ACHN (cell line): ENCODE measurements around the gene PRIMPOL.
"Not testable (repeated sequence)": the region's sequence is repeated elsewhere in the genome, so short reads cannot be mapped to it uniquely, and the experiment has no call there.

Experiments
- DNase-seq: peaks from one replicate; pipeline ENCODE4 v3.0.0-alpha.2; 2015
- in situ Hi-C: cut with HindIII; loops from 2 replicates; pipeline ENCODE4 v1.10.0; 2017; ENCODE audit warnings: low sequenced_read_pairs, low pct_ligation_motif_present, low pct_unique_long_range_greater_than_20kb

The PRIMPOL gene

DNA sequence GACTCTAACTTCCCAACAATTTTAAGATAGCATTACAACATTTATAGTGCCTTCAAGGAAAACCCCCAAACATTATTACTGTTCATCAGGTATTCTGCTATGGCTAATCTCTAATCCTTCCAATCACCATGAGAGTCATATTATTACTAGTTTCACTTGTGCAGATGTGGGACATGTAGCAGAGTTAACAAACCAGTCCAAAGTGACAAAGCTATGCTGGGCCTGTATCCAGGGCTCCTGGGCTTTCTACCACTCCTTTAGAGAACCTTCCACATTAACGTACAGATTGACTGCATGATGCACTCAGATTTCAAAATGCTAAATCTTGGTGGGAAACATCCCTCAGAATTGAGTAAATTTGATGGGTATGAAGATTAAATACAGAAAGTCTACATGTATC lies 16.7 kb upstream of the PRIMPOL start:
- in situ Hi-C loops: no loop called here
- DNase-seq: no peak

DNA sequence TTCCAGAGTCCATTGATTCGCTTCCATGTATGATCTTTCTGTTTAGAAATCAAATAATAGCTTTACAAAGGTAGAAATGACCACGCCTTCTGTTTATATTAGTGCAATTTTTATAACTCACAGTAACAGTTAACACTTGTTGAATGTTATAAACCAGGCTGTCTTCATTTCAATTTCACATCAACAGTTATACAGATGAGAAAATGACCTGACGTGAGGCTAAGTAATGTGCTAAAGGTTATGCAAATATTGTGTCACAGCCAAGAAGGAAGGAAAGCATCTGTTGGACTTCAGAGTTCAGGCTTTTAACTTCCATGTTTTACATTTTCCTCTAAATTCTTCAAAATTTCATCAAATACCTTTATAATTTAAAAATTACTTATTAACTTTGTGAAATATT lies 14.2 kb upstream of the PRIMPOL start:
- in situ Hi-C loops: no loop called here
- DNase-seq: no peak

DNA sequence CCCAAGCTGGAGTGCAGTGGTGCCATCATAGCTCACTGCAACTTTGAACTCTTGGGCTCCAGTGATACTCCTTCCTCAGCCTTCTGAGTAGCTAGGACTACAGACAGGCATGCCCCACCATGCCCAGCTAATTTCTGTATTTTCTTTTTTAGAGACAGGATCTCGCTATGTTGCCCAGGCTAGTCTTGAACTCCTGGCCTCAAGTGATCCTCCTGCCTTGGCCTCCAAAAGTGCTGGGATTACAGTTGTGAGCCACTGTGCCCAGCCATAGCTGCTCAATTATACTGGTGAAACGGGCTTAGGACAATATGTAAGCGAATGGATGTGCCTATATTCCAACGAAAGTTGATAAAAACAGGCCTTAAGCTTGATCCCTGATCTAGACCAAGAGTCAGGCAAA lies 13.4 kb upstream of the PRIMPOL start:
- no peak for DNase-seq
- in situ Hi-C loops: no loop called here

DNA sequence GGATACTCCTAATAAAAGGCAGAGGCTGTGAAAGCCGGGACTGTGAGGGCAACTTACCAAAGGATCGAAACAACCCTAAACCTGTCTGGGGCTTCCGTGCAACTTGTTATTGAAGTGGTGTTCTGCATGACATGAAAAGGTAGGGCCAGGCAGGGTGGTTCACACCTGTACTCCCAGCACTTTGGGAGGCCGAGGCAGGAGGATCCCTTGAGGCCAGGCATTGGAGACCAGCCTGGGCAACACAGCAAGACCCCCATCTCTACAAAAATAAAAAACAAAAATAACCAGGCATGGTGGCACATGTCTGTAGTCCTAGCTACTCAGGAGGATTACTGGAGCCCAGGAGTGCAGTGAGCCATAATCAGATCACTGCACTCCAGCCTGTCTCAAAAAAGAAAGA lies 12.6 kb upstream of the PRIMPOL start:
- no peak for DNase-seq
- in situ Hi-C loops: no loop called here

DNA sequence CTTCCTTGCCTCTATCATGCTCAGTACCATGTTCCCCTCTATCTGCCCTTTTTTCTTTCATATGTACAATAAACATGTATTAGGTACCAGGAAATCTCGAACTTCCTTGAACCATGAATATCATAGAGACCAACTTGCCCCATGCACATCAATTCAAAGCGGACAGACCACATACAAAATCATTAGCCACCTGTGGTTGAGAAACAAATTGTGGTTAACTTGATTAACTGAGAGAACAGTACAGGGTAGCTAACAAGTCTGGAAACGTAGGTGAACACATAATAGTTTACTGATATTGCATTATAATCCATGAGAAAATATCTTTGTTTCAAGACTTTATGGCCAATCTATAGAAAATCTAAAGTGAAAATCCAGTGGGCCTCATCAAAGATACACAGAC lies 8.5 kb upstream of the PRIMPOL start:
- in situ Hi-C loops: no loop called here
- no peak for DNase-seq

DNA sequence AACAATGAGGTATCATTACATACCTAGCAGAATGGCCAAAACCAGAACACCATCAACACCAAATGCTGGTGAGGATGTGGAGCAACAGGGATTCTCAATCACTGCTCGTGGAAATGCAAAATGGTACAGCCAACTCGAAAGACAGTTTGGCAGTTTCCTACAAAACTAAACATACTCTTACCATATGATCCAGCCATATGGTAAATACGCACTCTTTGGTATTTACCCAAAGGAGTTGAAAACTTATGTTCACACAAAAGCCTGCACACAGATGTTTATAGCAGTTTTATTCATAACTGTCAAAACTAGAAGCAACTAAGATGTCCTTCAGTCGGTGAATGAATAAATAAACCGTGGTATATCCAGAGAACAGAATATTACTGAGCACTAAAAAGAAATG lies 8.1 kb upstream of the PRIMPOL start:
- in situ Hi-C loops: no loop called here
- DNase-seq: no peak

DNA sequence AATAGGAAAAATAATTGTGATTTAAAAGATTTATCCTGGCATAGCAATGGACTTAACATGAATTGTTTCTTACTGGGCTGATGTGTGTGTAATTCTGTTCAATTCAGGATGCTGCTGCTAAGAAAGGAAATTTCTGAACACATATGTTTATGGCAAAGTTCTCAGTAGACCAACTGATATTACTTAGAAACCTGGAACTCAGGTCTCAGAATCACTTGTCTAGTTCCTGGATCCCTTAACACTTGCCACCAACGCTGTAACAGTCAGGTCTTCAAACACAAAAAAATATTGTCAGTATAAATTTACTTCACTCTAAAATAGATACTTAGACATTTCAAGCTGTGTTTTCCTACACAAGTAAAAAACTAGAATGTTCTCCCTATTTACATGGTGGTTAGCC lies 5.8 kb upstream of the PRIMPOL start:
- in situ Hi-C loops: no loop called here
- DNase-seq: peak; percentile 7

DNA sequence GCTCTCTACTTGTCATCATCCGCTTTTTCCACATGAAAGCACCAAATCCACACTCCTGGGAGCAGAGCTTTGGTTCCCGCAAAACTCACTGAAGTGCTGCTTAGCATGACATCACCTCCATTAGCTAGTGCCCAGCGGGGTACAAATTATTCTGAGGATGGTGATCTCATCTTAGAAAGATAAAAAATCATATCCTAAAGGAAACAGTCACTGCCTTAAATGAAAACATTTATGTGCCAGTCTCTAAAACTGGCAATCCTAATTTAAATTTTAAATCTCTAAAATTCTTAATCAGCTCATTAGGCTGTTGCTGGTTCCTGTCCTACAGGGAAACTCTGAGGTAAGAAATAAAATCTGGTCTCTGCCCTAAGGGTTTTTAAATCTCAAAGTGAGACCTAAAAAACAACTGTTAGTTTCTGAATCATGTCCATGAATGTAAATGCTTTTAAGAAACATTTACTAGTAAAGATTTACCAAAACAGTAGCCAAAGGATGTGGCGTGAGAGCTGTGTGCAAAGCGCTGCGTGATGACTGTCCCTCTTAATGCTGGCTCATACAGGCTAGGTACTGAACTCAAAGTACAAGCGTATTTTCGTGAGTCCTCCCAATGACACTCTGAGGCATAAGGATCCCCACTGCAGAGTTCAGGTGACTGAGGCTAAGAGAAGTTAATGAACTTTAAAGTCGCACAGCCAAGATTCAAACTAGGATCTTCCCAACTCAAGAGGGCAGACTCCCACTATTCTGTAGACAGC lies 4.8 kb upstream of the PRIMPOL start:
- DNase-seq: peak; percentile 68
- in situ Hi-C loops: no loop called here

DNA sequence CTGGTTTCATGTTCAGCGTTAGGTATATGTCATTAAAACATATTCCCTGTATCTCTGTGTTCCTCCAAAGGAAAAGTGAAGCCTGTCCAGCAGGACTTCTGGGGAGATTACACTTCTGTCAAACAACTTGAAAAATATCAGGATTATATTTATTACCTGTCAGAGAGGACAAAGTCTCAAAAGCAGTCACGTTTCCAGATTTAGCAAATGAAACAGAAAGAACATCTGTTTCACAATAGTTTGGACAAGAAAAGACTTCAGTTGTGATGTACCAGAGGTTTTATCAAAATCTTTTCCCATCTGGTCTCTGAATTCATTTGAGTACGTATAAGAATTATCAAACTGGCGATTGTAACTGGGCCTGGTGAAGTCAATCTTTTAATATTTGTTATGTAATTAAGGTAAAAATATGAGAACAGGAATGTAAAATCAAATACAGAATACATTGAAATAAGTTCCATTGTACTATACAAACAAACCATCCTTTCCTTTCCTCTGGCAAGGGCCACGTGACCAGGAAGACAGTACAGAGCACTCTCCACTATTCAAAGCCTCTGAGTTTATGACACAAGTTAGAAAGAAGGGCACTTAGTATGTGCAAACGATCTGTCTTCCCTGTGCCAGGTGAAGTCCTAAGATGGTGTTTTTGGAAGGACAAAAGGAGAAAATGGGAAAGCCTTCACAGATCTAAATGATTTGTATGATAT lies 3.5 kb upstream of the PRIMPOL start:
- in situ Hi-C loops: no loop called here
- no peak for DNase-seq

DNA sequence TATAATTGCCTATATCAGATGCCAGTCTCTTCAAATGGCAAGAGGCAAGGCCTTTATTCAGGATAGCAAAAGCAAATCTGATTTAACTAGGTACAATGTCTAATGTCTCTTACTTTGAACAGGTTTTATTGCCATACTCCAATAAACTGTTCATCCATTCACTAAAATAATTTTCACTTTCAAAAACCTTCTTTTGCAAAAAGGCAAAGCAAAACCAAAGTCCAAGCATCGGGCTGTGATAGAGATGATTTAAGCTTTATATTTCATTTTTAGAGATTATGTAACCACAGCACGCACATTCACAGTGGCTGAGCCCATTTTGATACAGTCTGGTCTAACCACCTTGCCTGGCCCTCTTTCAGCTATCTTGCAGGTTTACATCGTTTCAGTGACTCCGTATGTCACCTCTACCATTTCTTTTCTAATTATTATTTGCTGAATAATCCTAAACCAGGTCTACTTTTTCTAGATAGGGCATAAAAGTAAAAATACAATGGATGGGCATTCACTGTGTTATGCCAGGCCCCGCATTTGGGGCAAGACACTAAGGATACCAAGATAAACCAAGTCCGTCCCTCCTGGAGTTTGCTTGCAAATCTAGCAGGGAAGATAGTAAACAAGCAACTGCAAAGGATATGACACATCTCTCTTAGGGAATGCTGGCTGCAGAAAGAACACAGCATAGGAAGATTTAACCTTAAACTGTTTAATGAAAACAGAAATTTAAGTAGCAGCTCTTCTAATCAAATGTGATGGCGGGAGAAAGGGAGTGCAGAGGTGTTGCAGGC lies 2.1 kb upstream of the PRIMPOL start:
- DNase-seq: peak; percentile 3
- in situ Hi-C loops: no loop called here

DNA sequence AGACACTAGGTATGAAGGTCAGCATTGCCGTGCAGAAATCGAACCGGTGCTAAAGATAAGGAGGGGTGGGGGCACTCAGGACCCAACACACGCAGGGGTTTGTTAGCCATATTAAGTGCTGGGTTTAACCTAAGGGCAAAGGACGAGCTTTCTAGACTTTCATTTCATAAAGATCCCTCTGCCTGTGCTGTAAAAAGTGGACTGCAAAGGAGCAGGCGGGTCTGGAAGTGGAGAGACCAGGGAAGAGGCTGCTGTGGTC lies 1.6 kb upstream of the PRIMPOL start:
- in situ Hi-C loops: no loop called here
- no peak for DNase-seq

DNA sequence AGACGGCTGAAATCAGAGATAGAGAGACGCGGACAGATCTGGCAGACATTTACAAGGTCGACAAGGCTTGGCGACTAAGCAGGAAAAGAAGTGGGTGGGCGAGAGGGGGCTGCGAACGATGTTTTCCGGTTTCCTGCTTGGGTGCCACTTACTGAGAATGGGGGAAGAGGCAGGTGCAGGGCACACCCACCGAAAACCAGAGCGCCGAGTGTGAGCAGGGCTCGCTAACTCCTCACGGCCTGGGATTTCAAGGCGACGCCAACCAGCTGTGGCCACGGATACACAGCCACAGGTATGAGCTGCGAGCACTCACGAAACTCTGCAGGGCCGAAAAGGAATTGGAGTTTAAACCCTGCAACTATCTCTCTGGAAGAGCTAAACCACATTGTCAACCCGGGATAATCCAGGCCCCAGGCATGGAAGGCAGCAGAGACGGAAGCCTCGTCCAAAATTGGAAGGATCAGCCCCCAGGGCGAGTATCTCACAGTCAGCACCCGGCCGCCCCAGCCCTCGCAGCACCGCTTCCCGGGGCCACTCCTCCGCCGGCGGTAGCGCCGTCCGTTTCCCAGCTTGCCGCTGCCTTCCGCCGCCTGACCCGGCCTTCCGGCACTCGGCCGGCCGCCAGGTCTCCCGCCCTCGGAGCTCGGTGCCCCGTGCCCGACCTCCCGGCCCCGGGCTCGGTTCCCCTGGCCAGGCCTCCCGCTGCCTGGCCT lies 1.1 kb upstream of the PRIMPOL start:
- in situ Hi-C loops: no loop called here
- peak; percentile 51 for DNase-seq

DNA sequence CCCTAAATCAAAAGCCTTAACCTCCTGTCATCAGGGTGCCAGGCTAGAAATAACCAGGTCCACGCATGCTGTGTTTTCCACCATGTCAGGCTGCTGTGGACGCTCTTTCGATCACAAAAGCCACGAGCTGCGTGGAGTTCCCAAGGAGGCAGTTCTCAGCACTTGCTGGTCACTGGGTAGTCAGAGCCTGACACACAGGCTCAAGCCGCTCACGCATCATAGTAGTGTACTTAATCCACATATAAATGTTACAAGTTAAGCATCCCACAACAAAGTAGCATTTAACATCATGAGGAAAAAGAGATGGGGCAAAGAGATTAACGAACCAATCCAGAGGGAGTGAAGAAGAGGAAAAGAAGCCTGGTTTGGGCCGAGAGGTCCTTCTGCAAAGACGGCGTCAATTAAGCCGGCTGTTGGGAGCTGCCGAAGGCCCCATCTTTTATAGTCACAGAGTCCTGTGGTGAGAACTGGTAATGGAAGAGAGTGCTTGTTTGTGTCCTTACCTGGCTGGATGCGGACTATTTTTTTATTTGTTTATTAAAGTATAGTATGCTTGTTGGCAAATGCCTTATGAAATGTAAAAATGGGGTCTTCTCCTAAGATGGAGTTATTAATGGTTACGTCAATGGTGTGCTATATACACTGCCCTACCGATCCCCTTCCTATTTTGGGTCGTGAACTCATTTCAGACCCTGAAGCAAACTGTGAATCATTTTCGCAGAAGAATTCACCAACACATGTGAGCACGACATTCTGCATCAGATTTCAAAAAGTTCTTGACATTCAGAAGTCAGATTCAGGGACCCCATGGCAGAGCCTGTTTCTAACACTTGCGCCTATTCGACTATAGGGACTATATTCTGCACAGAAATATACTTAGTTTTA lies 675 bp downstream of the PRIMPOL start:
- in situ Hi-C loops: no loop called here

DNA sequence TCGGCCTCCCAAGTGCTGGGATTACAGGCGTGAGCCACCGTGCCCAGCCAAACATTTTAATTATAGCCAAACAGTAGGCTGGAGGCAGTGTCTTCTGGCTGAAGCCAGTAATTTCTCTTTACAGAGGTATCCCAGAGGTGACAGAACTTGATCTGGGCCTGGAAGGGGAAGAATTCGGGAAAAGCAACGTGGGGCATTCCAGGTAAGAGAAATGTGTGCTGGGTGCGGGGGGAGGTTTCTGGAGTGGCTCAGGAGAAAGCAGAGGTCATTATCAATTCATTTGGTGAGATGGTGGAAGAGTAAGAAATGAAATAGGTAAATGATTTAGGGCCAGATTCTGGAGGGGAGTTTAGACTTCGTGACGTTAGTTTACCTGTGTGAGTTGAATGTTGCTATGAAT lies 2.4 kb downstream of the PRIMPOL start:
- in situ Hi-C loops: no loop called here
- DNase-seq: no peak

More for the DNA sequence above, 675 bp downstream of the PRIMPOL start:
- DNase-seq: peak; percentile 39

DNA sequence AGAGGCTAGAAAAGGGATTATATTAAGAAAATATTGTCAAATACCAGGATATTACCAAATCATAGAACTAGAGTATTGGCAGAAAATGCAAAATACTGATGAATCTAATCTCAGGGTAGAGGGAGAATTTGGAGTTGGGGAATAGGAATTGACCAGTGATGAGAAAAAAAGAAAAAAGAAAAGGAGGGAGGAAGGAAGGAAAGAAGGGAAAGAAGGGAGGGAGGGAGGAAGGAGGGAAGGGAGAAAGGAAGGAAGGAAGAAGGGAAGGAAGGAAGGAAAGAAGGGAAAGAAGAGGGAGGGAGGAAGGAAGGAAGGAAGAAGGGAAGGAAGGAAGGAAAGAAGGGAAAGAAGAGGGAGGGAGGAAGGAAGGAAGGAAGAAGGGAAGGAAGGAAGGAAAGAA lies 3.1 kb downstream of the PRIMPOL start:
- in situ Hi-C loops, DNase-seq: not testable (repeated sequence)

DNA sequence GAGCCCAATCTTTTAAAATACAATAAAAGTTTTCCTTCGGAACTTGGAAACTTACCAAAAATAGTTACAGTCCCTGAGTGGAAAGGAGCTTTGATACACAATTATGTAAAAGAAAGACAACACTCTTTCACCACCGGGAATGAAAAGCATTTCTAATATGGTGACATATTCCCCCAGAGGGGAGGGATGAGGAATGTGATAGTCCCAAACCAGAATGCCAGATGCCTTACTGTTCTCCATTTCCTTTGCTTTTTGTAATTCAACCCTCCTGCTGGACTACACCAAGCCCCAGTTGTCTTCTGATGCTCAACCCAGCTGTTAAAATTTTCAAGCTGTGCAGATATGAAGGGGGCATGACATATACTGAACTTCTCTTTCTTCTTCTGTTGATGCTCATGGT lies 4.1 kb downstream of the PRIMPOL start:
- in situ Hi-C loops: no loop called here
- DNase-seq: no peak

DNA sequence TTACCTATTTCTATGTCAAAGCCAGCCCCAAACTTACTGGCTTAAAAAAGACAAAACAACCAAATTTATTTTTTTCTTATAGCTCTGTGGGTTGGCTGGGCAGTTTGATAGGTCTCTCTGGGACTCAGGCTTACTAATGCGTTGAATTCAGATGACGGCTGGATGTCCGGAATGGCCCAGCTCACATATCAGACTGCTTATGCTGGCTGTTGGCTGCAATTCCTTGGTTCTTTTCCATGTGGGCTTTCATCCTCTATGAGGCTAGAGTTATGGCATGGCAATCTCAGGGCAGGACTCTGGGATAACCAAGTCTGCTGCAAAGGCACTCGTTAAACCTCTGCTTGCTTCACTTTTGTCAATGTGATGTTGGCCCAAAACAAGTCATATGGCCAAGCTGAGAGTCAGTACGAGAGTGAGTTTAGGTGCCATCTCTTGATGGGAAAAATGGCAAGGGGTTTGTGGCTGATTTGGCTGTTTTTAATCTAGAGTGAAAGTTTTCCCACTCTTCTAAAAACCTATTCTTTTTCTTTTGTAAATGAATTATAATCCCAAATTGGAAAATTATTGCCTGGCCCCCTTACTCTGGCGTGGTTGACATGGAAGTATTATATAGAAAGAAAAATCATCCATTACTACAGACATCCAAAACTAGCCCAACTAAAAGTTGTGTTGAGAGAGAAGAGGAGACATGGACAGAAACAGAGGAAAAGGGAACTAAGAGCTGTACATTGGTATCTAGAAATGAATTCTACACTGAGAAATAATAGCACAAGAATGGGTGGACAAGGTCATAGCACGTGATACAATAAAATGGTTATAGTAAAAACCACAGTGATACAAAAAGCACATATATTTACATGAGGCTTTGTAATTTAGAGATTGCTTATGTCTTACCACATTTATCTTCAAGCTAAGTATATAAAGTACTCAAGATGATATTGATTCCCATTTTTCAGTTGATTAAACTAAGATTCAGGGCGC lies 6.6 kb downstream of the PRIMPOL start:
- in situ Hi-C loops: no loop called here
- DNase-seq: no peak
